AG09309 (cell line): Measurements from ENCODE around the gene MYL10.

ENCODE experiments used
- DNase-seq: peaks from one replicate; pipeline ENCODE4 v3.0.0-alpha.2; 2010; ENCODE audit warnings: low read depth
- H3K4me3 ChIP-seq: 2 replicates; pipeline ENCODE4 v1.5.1; 2011; ENCODE audit warnings: mild to moderate bottlenecking, low read depth, low read length, moderate library complexity; ENCODE audit not compliant: control insufficient read depth
- TF ChIP-seq, protein P1 (sequence below): IDR thresholded peaks from 2 replicates; pipeline ENCODE4 v1.5.1; 2011; ENCODE audit warnings: mild to moderate bottlenecking, low read depth, low read length, inconsistent platforms; ENCODE audit not compliant: insufficient read depth, control insufficient read depth; ENCODE audit errors: missing control alignments

MYL10 gene

DNA sequence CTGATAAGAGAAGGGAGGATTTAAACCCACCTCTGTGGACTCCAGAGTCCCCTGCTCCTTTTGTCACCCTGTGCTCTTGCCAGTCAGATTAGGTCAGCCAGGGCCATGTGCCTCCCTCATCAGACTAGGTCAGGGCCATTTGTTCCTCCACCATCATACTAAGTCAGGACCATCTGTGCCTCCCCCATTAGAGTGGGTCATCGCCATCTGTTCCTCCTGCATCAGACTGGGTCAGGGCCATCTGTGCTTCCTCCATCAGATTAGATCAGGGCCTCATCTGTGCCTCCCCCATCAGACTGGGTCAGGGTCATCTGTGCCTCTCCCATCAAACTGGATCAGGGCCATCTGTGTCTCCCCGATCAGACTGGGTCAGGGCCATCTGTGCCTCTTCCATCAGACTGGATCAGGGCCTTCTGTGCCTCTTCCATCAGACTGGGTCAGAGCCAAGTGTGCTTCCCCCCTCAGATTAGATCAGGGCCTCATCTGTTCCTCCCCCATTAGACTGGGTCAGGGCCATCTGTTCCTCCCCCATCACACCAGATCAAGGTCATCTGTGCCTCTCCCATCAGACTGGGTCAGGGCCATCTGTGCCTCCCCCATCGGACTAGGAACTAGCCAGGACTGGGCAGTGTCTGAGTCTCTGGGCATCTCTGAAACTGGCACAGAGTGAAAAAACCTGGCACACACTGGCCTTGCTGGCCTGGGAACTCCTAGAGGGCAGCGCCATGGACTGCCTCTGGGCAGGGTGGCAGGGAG, 11.5 kb downstream of the MYL10 start:
- H3K4me3 ChIP-seq = no peak overlapping the region
- DNase-seq = no peak
- TF ChIP-seq, protein P1, sequence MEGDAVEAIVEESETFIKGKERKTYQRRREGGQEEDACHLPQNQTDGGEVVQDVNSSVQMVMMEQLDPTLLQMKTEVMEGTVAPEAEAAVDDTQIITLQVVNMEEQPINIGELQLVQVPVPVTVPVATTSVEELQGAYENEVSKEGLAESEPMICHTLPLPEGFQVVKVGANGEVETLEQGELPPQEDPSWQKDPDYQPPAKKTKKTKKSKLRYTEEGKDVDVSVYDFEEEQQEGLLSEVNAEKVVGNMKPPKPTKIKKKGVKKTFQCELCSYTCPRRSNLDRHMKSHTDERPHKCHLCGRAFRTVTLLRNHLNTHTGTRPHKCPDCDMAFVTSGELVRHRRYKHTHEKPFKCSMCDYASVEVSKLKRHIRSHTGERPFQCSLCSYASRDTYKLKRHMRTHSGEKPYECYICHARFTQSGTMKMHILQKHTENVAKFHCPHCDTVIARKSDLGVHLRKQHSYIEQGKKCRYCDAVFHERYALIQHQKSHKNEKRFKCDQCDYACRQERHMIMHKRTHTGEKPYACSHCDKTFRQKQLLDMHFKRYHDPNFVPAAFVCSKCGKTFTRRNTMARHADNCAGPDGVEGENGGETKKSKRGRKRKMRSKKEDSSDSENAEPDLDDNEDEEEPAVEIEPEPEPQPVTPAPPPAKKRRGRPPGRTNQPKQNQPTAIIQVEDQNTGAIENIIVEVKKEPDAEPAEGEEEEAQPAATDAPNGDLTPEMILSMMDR = no peak

DNA sequence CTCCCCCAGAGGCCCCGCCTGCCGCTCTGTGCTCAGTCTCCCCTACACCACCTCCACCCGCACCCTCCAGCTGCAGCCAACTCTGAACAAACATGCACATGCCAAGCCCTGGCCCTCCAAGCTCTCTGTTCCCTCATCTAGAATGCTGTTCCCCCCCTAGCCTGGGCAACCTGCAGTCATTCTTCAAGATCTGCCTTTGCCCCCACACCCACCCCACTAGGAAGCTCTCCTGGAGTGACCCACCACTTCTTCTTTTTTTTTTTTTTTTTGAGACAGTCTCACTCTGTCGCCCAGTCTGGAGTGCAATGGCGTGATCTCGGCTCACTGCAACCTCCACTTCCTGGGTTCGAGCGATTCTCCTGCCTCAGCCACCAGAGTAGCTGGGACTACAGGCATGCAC, 13.7 kb downstream of the MYL10 start:
- no peak overlapping the region for H3K4me3 ChIP-seq
- DNase-seq = no peak

DNA sequence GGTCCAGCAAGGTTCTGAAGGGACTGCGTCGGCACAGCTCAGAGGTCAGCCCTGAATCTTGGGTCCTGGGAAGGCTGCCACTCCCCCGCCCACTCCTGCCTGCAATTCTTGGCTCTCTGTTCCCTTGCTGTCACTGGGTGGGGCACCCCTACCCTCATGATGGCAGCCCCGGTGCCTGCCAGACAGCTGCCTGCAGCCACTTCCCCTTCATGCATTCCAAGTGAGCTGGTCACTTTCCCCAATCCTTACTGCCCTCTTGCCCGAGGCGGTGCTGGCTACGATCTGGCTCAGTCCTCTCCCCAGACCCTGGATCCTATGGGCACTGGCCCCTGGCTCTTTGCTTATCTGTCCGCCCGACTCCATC, 14.2 kb downstream of the MYL10 start:
- no peak for DNase-seq
- TF ChIP-seq, protein P1 = no peak
- no peak overlapping the region for H3K4me3 ChIP-seq

More for the DNA sequence above, 13.7 kb downstream of the MYL10 start:
- TF ChIP-seq, protein P1 = no peak

DNA sequence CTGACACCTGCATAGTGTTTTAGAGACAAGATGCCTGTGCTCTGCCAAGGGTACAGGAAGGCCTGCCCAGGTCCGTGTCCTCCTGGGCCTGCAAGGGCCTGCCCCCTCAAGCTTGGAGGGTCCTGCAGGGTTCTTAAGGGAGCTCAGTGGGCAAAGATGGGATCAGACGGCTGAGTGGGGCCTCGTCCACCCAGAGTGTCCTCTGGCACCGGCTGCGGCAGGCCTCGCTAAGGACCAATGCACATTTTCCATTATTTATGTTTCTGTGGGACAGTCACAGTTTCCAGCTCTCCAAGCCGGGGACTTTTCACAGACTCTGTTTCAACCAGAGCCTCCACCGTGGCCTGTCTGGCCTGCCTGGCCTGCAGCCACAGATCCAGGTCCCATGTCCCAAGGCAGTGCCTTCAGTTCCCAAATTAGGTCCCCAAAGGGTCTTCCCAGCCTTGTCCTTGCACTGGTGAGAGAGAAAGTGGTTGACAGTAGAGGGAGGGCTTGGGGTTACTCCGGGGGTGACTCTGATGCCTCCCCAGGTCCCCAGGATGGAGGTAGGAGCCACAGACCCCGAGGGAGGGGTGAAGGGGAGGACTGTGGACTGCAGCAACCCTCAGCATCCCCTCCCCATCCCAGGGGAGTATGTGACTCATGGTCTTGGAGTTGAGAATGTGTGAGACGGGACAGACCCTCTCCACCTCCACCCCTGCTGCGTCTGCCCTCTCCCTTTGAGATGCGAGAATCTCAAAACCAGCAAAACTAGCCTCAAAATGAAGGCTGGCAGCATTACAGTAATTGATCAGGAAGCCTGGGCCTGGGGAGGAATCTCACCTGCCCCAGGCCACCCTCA, 14.8 kb downstream of the MYL10 start:
- H3K4me3 ChIP-seq = no peak overlapping the region
- TF ChIP-seq, protein P1 = no peak
- DNase-seq = no peak

DNA sequence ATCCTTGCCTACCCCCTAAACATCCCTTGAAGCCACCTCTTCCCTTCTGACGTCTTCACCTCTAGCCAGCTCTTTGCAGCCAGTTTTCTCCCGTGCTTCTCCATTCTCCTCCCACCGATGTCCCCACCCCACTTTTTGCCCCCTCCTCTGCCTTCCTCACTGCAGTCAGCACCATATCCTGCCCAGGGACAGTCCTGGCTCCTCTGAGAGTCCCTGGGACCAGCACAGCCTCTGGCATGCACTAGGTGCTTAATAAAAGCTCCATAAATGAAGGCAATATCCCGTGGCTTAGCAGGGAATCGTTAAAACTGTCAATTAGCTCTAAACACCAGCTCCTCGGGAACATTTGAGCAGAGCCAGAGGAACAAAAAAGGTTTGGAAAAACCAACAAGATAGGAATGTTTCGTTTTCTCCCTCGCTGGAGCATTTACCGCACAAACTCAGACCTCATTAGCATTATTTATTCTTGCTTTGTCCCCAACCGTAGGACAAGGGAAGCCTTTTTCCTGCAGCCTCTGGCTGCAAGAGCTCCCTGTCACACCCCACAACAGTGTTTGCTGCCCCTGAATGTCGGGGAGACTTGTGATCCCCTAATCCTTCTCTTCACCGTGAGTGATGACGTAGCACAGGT, 16.1 kb downstream of the MYL10 start:
- TF ChIP-seq, protein P1 = no peak
- H3K4me3 ChIP-seq = no peak overlapping the region
- DNase-seq = no peak

DNA sequence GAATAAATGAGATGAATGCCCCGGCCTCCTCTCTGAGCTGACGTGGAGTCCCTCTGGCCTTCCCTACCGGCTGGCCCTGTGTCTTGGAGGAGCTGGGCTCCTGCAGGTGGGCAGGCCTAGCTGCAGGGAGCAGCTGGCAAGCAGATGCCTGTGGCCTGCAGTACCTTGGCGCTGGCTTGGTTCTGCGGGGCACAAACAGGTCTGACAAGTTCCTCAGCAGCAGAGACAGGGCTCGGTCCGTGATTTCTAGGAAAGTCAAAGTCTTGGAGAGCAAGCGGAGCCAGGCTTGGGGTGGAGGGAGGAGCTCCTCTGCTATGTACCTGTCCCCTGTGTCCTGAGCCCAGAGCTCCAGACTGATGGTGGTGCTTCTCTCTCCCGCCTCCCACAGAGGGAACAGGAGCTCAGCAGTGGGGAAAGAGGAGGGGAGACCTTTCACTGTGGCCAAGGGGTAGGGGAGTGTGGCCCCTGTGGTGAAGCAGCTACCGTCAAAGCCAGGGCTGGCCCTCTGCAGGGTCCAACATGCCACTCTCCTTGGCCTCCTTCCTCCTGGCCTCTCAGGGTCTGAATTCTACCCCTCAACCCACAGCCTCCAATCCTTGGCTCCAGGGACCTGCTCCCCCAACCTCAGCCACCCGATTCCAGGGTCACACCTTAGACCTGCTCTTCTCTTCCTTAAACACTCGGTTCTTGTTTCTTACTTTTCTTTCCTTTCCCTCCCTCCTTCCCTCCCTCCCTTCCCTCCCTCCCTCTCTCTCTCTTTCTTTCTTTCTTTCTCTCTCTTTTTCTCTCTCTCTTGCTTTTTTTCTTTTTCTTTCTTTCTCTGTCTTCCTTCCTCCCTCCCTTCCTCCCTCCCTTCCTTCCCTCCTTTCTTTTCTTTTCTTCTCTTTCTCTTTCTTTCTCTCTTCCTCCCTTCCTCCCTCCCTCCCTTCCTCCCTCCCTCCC, 20.1 kb downstream of the MYL10 start:
- TF ChIP-seq, protein P1 = no peak
- DNase-seq = no peak
- no peak overlapping the region for H3K4me3 ChIP-seq
